Measurements from ENCODE around the gene RASA3.

RASA3 gene

GRCh38 chr13:113960276-113960948 is 172.0 kb downstream of the RASA3 start:
- no peak for DNase-seq (ENCODE audit: low read depth in 1 of 2, low spot score in 1 of 2)

GRCh38 chr13:113959198-113959597 is 173.2 kb downstream of the RASA3 start:
- DNase-seq (ENCODE audit: low read depth in 1 of 2, low spot score in 1 of 2): no peak

- DNase-seq (ENCODE audit: low read depth in 1 of 2, low spot score in 1 of 2): no peak
Measured at GRCh38 chr13:113958373-113958772, 174.1 kb downstream of the RASA3 start.

GRCh38 chr13:113956571-113956970 is 175.9 kb downstream of the RASA3 start:
- DNase-seq (ENCODE audit: low read depth in 1 of 2, low spot score in 1 of 2): no peak

GRCh38 chr13:113955691-113956090 is 176.7 kb downstream of the RASA3 start:
- no peak for DNase-seq (ENCODE audit: low read depth in 1 of 2, low spot score in 1 of 2)

GRCh38 chr13:113955235-113955634 is 177.2 kb downstream of the RASA3 start:
- no peak for DNase-seq (ENCODE audit: low read depth in 1 of 2, low spot score in 1 of 2)

GRCh38 chr13:113954046-113954835 is 178.2 kb downstream of the RASA3 start:
- no peak for DNase-seq (ENCODE audit: low read depth in 1 of 2, low spot score in 1 of 2)

- no peak for DNase-seq (ENCODE audit: low read depth in 1 of 2, low spot score in 1 of 2)
Measured at GRCh38 chr13:113953561-113953960, 178.9 kb downstream of the RASA3 start.

- DNase-seq (ENCODE audit: low read depth in 1 of 2, low spot score in 1 of 2): no peak
Measured at GRCh38 chr13:113952983-113953520, 179.4 kb downstream of the RASA3 start.

- no peak for DNase-seq (ENCODE audit: low read depth in 1 of 2, low spot score in 1 of 2)
Measured at GRCh38 chr13:113952151-113952982, 180.1 kb downstream of the RASA3 start.

- DNase-seq (ENCODE audit: low read depth in 1 of 2, low spot score in 1 of 2): peak in 1 of 2 donors; percentile 46
Measured at GRCh38 chr13:113951246-113951999, 181.0 kb downstream of the RASA3 start.

GRCh38 chr13:113950451-113951245 is 181.8 kb downstream of the RASA3 start:
- DNase-seq (ENCODE audit: low read depth in 1 of 2, low spot score in 1 of 2): no peak

- DNase-seq (ENCODE audit: low read depth in 1 of 2, low spot score in 1 of 2): no peak
Measured at GRCh38 chr13:113949546-113949945, 182.9 kb downstream of the RASA3 start.

GRCh38 chr13:113948034-113948742 is 184.2 kb downstream of the RASA3 start:
- DNase-seq (ENCODE audit: low read depth in 1 of 2, low spot score in 1 of 2): no peak

GRCh38 chr13:113947311-113948033 is 185.0 kb downstream of the RASA3 start:
- no peak for DNase-seq (ENCODE audit: low read depth in 1 of 2, low spot score in 1 of 2)

GRCh38 chr13:113946409-113947181 is 185.8 kb downstream of the RASA3 start:
- no peak for DNase-seq (ENCODE audit: low read depth in 1 of 2, low spot score in 1 of 2)

- DNase-seq (ENCODE audit: low read depth in 1 of 2, low spot score in 1 of 2): no peak
Measured at GRCh38 chr13:113945857-113946408, 186.5 kb downstream of the RASA3 start.
